ENCODE data around the gene IRF2BP2. TPM values are rescaled to one million over a fixed set of nuclear protein-coding genes. Genes with fewer than 3 reads are reported as not detected.

IRF2BP2 gene
- total and polyA plus RNA-seq, 2 of the 13 experiments (the other 11 are each of a cell fraction or from before 2014, with no cell fraction given) = 140 to 147 TPM

GRCh38 chr1:234608025-234608910, 1.7 kb downstream of the IRF2BP2 start (continued):
- TF ChIP-seq, protein P1, sequence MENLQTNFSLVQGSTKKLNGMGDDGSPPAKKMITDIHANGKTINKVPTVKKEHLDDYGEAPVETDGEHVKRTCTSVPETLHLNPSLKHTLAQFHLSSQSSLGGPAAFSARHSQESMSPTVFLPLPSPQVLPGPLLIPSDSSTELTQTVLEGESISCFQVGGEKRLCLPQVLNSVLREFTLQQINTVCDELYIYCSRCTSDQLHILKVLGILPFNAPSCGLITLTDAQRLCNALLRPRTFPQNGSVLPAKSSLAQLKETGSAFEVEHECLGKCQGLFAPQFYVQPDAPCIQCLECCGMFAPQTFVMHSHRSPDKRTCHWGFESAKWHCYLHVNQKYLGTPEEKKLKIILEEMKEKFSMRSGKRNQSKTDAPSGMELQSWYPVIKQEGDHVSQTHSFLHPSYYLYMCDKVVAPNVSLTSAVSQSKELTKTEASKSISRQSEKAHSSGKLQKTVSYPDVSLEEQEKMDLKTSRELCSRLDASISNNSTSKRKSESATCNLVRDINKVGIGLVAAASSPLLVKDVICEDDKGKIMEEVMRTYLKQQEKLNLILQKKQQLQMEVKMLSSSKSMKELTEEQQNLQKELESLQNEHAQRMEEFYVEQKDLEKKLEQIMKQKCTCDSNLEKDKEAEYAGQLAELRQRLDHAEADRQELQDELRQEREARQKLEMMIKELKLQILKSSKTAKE (CRISPR knock-in tag; IDR thresholded peaks at IDR 0.05; ENCODE audit: borderline replicate concordance) = peak; percentile 53; the same call in 1 of the 2 replicates
- TF ChIP-seq NR3C1 (CRISPR knock-in tag; IDR thresholded peaks at IDR 0.05) (no peak), NFIC (IDR thresholded peaks at IDR 0.05; ENCODE audit: low read length) (no peak), SIX4 (CRISPR knock-in tag; IDR thresholded peaks at IDR 0.05) (no peak), HOXA3 (CRISPR knock-in tag; IDR thresholded peaks at IDR 0.05) (peak; percentile 46; the same call in 1 of the 2 replicates), MATR3 (CRISPR knock-in tag; IDR thresholded peaks at IDR 0.05) (no peak), SALL2 (CRISPR knock-in tag; IDR thresholded peaks at IDR 0.05) (no peak), RBFOX2 (IDR thresholded peaks at IDR 0.05; ENCODE audit: low read depth, low read length) (peak; percentile 98; the same call in 1 of the 2 replicates), PAX8 (CRISPR knock-in tag; IDR thresholded peaks at IDR 0.05; ENCODE audit: borderline replicate concordance) (no peak), MED1 (CRISPR knock-in tag; IDR thresholded peaks at IDR 0.05) (peak; percentile 98), ZNF282 (IDR thresholded peaks at IDR 0.05; ENCODE audit: partially characterized antibody) (no peak), ZNF496 (CRISPR knock-in tag; IDR thresholded peaks at IDR 0.05; ENCODE audit: insufficient replicate concordance) (no peak), ZNF792 (CRISPR knock-in tag; IDR thresholded peaks at IDR 0.05) (no peak), ZNF367 (CRISPR knock-in tag; IDR thresholded peaks at IDR 0.05; ENCODE audit: borderline replicate concordance) (no peak), GATAD2A (CRISPR knock-in tag; IDR thresholded peaks at IDR 0.05) (peak; percentile 46)
- TF ChIP-seq, protein P2, sequence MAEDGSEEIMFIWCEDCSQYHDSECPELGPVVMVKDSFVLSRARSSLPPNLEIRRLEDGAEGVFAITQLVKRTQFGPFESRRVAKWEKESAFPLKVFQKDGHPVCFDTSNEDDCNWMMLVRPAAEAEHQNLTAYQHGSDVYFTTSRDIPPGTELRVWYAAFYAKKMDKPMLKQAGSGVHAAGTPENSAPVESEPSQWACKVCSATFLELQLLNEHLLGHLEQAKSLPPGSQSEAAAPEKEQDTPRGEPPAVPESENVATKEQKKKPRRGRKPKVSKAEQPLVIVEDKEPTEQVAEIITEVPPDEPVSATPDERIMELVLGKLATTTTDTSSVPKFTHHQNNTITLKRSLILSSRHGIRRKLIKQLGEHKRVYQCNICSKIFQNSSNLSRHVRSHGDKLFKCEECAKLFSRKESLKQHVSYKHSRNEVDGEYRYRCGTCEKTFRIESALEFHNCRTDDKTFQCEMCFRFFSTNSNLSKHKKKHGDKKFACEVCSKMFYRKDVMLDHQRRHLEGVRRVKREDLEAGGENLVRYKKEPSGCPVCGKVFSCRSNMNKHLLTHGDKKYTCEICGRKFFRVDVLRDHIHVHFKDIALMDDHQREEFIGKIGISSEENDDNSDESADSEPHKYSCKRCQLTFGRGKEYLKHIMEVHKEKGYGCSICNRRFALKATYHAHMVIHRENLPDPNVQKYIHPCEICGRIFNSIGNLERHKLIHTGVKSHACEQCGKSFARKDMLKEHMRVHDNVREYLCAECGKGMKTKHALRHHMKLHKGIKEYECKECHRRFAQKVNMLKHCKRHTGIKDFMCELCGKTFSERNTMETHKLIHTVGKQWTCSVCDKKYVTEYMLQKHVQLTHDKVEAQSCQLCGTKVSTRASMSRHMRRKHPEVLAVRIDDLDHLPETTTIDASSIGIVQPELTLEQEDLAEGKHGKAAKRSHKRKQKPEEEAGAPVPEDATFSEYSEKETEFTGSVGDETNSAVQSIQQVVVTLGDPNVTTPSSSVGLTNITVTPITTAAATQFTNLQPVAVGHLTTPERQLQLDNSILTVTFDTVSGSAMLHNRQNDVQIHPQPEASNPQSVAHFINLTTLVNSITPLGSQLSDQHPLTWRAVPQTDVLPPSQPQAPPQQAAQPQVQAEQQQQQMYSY (CRISPR knock-in tag; IDR thresholded peaks at IDR 0.05) = no peak
- TF ChIP-seq, protein P3, sequence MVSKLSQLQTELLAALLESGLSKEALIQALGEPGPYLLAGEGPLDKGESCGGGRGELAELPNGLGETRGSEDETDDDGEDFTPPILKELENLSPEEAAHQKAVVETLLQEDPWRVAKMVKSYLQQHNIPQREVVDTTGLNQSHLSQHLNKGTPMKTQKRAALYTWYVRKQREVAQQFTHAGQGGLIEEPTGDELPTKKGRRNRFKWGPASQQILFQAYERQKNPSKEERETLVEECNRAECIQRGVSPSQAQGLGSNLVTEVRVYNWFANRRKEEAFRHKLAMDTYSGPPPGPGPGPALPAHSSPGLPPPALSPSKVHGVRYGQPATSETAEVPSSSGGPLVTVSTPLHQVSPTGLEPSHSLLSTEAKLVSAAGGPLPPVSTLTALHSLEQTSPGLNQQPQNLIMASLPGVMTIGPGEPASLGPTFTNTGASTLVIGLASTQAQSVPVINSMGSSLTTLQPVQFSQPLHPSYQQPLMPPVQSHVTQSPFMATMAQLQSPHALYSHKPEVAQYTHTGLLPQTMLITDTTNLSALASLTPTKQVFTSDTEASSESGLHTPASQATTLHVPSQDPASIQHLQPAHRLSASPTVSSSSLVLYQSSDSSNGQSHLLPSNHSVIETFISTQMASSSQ (IDR thresholded peaks at IDR 0.05; ENCODE audit: low read depth) = no peak
- TF ChIP-seq, protein P3 (CRISPR knock-in tag; IDR thresholded peaks at IDR 0.05; ENCODE audit: borderline replicate concordance) = peak; percentile 45; the same call in 1 of the 2 replicates
- TF ChIP-seq, protein P4, sequence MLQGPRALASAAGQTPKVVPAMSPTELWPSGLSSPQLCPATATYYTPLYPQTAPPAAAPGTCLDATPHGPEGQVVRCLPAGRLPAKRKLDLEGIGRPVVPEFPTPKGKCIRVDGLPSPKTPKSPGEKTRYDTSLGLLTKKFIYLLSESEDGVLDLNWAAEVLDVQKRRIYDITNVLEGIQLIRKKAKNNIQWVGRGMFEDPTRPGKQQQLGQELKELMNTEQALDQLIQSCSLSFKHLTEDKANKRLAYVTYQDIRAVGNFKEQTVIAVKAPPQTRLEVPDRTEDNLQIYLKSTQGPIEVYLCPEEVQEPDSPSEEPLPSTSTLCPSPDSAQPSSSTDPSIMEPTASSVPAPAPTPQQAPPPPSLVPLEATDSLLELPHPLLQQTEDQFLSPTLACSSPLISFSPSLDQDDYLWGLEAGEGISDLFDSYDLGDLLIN (CRISPR knock-in tag; IDR thresholded peaks at IDR 0.05; ENCODE audit: borderline replicate concordance) = no peak

Measured in HepG2 (cell line).